C4-2B (cell line): ENCODE data around the gene GEMIN4.

Source experiments
- ZFX ChIP-seq: fragments of 450-650 bp; IDR thresholded peaks from 2 replicates; pipeline ENCODE4 v1.6.1; 2017
- TF ChIP-seq, protein P1 (sequence below): fragments of 450-650 bp; conservative IDR thresholded peaks from 2 replicates; pipeline ENCODE4 v1.5.1; 2017; ENCODE audit warnings: mild to moderate bottlenecking

DNA sequence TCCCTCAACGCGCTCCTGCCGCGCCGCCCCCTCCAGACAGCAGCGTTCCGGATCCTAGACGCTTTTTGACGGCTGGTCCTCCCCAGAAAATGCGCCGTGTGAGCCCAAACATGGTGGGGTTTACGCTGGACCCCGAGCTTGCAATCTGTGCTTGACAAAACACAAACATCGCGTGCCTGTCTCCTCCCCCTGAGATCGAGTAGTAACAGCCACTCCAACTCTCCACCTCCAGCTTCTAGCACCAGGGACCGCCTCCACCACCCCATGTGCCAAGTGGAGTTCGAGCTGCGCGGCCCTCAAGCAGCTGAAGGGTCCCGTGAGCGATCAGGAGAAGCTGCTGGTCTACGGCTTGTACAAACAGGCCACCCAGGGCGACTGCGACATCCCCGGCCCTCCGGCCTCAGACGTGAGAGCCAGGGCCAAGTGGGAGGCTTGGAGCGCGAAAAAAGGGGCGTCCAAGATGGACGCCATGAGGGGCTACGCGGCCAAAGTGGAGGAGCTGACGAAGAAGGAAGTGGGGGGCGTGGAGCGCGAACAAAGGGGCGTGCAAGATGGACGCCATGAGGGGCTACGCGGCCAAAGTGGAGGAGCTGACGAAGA lies 656 bp upstream of the GEMIN4 start:
- TF ChIP-seq, protein P1, sequence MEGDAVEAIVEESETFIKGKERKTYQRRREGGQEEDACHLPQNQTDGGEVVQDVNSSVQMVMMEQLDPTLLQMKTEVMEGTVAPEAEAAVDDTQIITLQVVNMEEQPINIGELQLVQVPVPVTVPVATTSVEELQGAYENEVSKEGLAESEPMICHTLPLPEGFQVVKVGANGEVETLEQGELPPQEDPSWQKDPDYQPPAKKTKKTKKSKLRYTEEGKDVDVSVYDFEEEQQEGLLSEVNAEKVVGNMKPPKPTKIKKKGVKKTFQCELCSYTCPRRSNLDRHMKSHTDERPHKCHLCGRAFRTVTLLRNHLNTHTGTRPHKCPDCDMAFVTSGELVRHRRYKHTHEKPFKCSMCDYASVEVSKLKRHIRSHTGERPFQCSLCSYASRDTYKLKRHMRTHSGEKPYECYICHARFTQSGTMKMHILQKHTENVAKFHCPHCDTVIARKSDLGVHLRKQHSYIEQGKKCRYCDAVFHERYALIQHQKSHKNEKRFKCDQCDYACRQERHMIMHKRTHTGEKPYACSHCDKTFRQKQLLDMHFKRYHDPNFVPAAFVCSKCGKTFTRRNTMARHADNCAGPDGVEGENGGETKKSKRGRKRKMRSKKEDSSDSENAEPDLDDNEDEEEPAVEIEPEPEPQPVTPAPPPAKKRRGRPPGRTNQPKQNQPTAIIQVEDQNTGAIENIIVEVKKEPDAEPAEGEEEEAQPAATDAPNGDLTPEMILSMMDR = peak; percentile 50; the same call in 1 of the 2 replicates
- TF ChIP-seq ZFX = no peak
